ENCODE results near the gene FAM180A.

Gene FAM180A

DNA sequence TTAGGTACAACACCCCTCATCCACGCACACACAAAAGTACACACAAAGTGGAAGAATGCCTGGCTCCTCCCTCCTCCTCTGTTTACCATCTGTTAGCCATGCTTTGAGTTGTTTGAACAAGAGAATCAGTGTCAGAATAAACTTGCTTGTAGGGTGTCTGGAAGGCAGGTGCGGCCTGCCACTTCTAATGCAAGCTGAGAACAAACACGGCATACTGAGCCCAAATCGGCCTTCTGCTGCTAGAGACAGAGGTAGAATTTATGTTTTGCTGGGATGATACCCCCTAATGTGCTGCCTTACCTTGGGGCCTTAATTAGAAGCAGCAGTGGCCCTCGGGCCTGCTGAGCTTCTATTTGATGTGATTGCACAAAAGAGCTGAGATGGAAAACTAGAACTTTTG, 24.9 kb upstream of the FAM180A start:
- no peak for DNase-seq (ENCODE audit: low read depth)
- no peak overlapping the region for H3K4me3 ChIP-seq (ENCODE audit: control insufficient read depth, low read depth, low read length)
- TF ChIP-seq, protein P1, sequence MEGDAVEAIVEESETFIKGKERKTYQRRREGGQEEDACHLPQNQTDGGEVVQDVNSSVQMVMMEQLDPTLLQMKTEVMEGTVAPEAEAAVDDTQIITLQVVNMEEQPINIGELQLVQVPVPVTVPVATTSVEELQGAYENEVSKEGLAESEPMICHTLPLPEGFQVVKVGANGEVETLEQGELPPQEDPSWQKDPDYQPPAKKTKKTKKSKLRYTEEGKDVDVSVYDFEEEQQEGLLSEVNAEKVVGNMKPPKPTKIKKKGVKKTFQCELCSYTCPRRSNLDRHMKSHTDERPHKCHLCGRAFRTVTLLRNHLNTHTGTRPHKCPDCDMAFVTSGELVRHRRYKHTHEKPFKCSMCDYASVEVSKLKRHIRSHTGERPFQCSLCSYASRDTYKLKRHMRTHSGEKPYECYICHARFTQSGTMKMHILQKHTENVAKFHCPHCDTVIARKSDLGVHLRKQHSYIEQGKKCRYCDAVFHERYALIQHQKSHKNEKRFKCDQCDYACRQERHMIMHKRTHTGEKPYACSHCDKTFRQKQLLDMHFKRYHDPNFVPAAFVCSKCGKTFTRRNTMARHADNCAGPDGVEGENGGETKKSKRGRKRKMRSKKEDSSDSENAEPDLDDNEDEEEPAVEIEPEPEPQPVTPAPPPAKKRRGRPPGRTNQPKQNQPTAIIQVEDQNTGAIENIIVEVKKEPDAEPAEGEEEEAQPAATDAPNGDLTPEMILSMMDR (IDR thresholded peaks at IDR 0.05; ENCODE audit: control insufficient read depth, insufficient read depth, low read depth, low read length, missing control alignments), result no peak

- TF ChIP-seq, protein P1 (IDR thresholded peaks at IDR 0.05; ENCODE audit: control insufficient read depth, insufficient read depth, low read depth, low read length, missing control alignments), result no peak
- no peak for DNase-seq (ENCODE audit: low read depth)
- H3K4me3 ChIP-seq (ENCODE audit: control insufficient read depth, low read depth, low read length), result no peak overlapping the region
Measured at GRCh38 chr7:135772639-135773222, 24.1 kb upstream of the FAM180A start.

- H3K4me3 ChIP-seq (ENCODE audit: control insufficient read depth, low read depth, low read length), result no peak overlapping the region
- no peak for DNase-seq (ENCODE audit: low read depth)
- TF ChIP-seq, protein P1 (IDR thresholded peaks at IDR 0.05; ENCODE audit: control insufficient read depth, insufficient read depth, low read depth, low read length, missing control alignments), result no peak
Measured at GRCh38 chr7:135771961-135772638, 23.5 kb upstream of the FAM180A start.

DNA sequence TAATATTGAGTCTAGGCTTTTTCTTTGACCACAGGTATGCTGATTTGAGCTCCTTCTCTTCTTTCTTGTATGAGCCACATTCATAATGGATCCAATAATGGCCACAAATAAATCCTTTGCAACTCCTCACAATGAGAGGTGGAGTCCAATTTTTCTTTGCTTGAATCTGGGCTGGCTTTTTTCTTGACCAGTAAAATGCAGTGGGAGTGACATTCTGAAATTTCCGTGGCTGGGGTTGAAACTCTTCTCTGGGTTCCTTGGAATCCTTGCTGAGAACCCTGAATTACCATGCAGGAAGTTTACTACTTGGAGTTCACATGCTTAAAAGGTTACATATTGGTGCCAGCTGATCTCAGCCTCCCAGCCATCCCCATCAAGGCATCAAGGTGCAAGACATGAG, 22.4 kb upstream of the FAM180A start:
- no peak overlapping the region for H3K4me3 ChIP-seq (ENCODE audit: control insufficient read depth, low read depth, low read length)
- TF ChIP-seq, protein P1 (IDR thresholded peaks at IDR 0.05; ENCODE audit: control insufficient read depth, insufficient read depth, low read depth, low read length, missing control alignments), result no peak
- no peak for DNase-seq (ENCODE audit: low read depth)

DNA sequence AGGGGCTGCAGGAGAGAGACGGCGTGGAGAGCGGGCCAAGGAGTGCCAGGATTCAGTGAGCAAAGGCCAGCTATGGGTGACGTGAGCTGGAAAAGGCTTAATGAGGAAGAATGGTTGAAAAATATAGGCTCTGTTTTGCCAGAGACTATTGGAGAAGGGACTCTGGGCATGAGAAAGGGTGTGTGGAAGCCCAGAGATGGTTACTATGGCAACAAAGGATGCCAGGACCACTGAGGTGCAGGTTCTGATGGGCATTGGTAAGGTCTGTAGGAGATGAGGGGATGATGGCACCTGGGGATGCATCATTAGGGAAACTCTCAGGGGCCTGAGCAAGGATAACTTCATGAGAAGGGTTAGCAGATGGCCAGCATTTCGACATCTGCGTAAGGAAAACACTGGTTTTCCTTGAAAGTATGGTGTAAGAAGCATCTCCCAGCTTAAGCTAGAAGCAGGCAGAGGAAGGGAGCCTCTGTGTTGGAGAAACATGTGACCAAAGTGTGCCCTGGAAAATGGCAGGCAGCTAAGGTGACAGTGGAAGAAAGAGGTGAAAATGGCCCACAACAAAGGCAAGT, 21.6 kb upstream of the FAM180A start:
- TF ChIP-seq, protein P1 (IDR thresholded peaks at IDR 0.05; ENCODE audit: control insufficient read depth, insufficient read depth, low read depth, low read length, missing control alignments), result no peak
- no peak overlapping the region for H3K4me3 ChIP-seq (ENCODE audit: control insufficient read depth, low read depth, low read length)
- no peak for DNase-seq (ENCODE audit: low read depth)

GRCh38 chr7:135769005-135769802, 20.6 kb upstream of the FAM180A start:
- TF ChIP-seq, protein P1 (IDR thresholded peaks at IDR 0.05; ENCODE audit: control insufficient read depth, insufficient read depth, low read depth, low read length, missing control alignments), result no peak
- H3K4me3 ChIP-seq (ENCODE audit: control insufficient read depth, low read depth, low read length), result no peak overlapping the region
- DNase-seq (ENCODE audit: low read depth), result no peak
